PC-3 (cell line): Measurements from ENCODE around the gene XPO5.

ENCODE experiments used
- CTCF ChIP-seq: fragments of 300-600 bp; sonication (generic); conservative IDR thresholded peaks from 2 replicates; pipeline ENCODE4 v1.5.1; 2017; ENCODE audit warnings: antibody characterized with exemption, low read depth, mild to moderate bottlenecking, low read length
- EZH2 ChIP-seq: fragments of 300-600 bp; sonication (generic); IDR thresholded peaks from one replicate; pipeline ENCODE4 v1.6.1; 2017; ENCODE audit warnings: antibody characterized with exemption, mild to moderate bottlenecking, low read length; ENCODE audit not compliant: unreplicated experiment
- EZH2phosphoT487 ChIP-seq: fragments of 300-600 bp; sonication (generic); IDR thresholded peaks from 2 replicates; pipeline ENCODE4 v1.6.1; 2018; ENCODE audit warnings: mild to moderate bottlenecking, antibody characterized with exemption, low read length, borderline replicate concordance

- no peak for TF ChIP-seq CTCF
- TF ChIP-seq EZH2: no peak
- TF ChIP-seq EZH2phosphoT487: no peak
Observed at GRCh38 chr6:43610431-43610830, 34.6 kb upstream of the XPO5 start.
